Fibroblast of lung (primary cell): ENCODE measurements around the gene KCNG1.

Source experiments
- EZH2 ChIP-seq: IDR thresholded peaks from 2 replicates; pipeline ENCODE4 v1.5.1; 2012; ENCODE audit warnings: low read length, control low read depth, mild to moderate bottlenecking; ENCODE audit errors: missing control alignments
- TF ChIP-seq, protein P1 (sequence below), 2 donors: IDR thresholded peaks in 1 of 2; conservative IDR thresholded peaks in 1 of 2; 1 replicate in 1 of 2; 2 replicates in 1 of 2; pipeline ENCODE4 v1.5.1; 2011 to 2012; ENCODE audit warnings: low read length in 2 of 2, control low read depth in 1 of 2, inconsistent platforms in 1 of 2, low read depth in 1 of 2, mild to moderate bottlenecking in 1 of 2

DNA sequence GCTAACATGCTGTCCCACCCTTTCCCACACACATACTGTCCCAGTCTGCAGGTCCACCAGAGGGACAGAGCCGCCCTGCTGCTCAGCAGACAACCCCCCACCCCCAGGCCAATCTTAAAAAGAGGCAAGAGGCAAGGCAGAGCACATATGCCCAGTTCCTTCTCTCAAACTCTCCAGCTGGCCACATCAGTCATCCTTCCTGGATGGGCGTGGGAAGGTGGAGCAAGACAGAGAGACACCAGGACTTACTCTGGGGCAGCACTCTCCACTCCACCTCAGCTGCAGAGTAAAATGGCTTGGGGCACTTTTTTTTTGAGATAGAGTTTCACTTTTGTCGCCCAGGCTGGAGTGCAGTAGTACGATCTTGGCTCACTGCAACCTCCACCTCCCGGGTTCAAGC lies 53.5 kb downstream of the KCNG1 start:
- TF ChIP-seq, protein P1, sequence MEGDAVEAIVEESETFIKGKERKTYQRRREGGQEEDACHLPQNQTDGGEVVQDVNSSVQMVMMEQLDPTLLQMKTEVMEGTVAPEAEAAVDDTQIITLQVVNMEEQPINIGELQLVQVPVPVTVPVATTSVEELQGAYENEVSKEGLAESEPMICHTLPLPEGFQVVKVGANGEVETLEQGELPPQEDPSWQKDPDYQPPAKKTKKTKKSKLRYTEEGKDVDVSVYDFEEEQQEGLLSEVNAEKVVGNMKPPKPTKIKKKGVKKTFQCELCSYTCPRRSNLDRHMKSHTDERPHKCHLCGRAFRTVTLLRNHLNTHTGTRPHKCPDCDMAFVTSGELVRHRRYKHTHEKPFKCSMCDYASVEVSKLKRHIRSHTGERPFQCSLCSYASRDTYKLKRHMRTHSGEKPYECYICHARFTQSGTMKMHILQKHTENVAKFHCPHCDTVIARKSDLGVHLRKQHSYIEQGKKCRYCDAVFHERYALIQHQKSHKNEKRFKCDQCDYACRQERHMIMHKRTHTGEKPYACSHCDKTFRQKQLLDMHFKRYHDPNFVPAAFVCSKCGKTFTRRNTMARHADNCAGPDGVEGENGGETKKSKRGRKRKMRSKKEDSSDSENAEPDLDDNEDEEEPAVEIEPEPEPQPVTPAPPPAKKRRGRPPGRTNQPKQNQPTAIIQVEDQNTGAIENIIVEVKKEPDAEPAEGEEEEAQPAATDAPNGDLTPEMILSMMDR (conservative IDR thresholded peaks at IDR 0.05 in 1 of 2, IDR thresholded peaks at IDR 0.05 in 1 of 2; ENCODE audit: low read depth in 1 of 2, low read length in 2 of 2): no peak
- no peak for TF ChIP-seq EZH2
